Measurements from ENCODE around the gene SLC6A6.

GRCh38 chr3:14396031-14396692, 6.2 kb upstream of the SLC6A6 start:
- no peak for TF ChIP-seq CTCF (IDR thresholded peaks at IDR 0.05)
- TF ChIP-seq EP300 (IDR thresholded peaks at IDR 0.05; ENCODE audit: low read depth) = no peak
